Activated effector memory CD4-positive, alpha-beta T cell treated with Interleukin-2 at 50 U/mL for 16 hours (primary cell): ENCODE results near the gene EIF4ENIF1.
"Not testable (repeated sequence)": the region's sequence is repeated elsewhere in the genome, so short reads cannot be mapped to it uniquely, and the experiment has no call there.

ENCODE experiments used
- DNase-seq: peaks from one replicate; pipeline ENCODE4 v3.0.0-alpha.2; 2020

EIF4ENIF1 gene

DNA sequence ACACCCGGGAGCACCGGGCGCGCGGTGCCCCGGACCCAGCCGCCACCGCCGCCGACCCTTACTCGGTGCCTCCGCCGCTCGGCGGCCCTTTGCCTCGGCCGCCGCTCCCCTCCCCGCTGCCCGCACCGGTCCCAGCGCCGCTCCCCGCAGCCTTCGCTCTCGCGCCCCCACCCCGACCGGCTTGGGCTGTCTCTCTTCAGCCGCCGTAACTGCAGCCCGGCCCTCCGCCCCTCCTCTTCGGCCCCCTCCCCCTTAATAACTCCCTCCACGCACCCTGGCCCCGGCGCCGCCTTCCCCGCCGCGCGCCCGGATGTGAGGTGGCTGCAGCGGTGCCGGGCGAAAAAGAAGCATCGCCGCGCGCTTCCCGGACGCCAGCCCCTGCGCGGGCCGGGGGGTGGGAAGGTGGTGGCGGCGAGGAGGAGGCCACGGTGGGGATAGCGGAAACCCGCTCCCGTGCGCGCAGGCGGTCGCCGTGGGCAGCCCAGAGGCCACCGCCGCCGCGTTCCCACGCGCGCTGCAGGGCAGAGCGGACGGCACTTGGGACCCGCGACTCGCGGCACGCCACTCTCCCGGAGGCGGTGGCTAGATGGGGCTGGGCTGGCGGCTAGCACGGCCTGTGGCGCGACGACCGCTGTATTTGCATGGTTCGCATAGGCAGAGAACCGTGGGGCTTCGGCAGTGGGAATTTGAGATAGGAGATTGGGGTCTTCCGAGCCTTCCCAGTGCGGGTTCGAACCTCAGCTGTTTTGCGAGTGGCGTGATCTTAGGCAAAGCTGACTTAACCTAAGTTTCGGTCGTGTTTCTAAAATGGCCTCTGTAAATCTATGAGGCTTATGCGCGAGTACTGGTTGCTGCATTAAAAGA lies at the start of gene EIF4ENIF1:
EIF4ENIF1 (minus strand) TSS at position 211 of the 864 bp plus-strand sequence. CDS start 1,124 bp downstream, outside the sequence.
- peak; percentile 83 for DNase-seq

- no peak for DNase-seq
Measured at GRCh38 chr22:31538815-31539214, 49.2 kb upstream of the EIF4ENIF1 start.

- DNase-seq, result no peak
Measured at GRCh38 chr22:31537019-31537535, 47.4 kb upstream of the EIF4ENIF1 start.

DNA sequence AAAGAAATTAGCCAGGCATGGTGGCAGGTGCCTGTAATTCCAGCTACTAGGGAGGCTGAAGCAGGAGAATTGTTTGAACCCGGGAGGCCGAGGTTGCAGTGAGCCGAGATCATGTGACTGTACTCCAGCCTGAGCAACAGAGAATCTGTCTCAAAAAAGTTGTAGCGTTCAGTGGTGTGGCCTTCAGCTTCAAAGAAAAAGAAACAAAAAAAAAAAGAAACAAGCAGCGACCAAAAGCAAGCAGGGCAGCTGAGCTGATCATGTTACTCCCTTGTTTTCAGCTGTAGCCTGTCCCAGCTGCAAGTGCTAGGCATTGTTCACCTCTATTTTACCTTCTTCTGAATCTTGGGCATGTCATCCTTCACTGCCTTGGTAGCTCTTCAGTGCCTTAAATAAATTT lies 43.7 kb upstream of the EIF4ENIF1 start:
- DNase-seq, result no peak

DNA sequence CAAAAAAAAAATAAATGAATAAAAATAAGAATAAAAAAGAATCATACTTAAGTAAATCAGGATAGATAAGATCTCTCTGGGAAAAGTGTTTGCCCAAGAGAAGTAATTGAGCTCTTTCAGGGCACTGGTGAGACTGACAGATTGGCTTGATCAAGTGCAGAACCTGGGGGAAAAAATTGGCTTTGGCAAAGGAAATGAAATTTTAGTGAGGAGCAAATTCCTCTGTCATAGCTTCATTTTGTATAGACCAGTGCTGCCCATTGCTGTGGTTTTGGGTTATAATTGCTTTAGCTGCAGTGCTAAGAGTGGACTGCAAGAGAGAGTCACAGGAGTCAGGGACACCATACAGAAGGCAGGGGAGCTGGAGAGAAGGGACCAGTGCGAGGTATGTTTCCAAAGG lies 42.4 kb upstream of the EIF4ENIF1 start:
- no peak for DNase-seq

DNA sequence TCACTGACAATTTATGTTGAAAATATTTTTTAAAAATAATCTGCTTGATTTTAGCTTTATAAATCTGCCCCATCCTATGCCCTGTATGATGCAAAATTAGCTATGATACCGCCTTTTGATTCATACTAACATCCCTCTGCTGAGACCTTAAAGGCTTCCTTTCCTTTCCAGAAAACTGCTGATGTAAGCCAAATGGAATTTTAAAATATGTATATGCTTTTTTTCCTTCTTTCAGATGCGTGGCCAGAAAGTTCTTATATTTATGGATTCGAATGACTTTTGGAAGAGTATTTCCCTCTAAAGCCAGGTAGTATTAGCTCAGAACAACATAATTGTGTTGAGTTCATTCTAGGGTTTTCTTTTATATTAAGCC lies 41.2 kb upstream of the EIF4ENIF1 start:
- DNase-seq, result no peak

DNA sequence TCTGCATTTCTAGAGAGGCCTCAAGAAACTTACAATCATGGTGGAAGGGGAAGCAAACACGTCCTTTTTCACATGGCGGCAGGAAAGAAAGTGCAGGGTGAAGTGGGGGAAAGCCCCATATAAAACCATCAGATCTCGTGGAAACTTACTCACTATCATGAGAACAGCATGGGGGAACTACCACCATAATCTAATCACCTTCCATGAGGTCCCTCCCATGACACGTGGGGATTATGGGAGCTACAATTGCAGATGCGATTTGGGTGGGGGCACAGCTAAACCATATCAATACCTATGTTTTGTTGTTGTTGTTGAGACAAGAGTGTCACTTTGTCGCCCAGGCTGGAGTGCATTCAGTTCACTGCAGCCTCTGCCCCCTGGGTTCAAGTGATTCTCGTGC lies 36.6 kb upstream of the EIF4ENIF1 start:
- no peak for DNase-seq

GRCh38 chr22:31524132-31524531 lies 34.5 kb upstream of the EIF4ENIF1 start:
- DNase-seq, result not testable (repeated sequence)

DNA sequence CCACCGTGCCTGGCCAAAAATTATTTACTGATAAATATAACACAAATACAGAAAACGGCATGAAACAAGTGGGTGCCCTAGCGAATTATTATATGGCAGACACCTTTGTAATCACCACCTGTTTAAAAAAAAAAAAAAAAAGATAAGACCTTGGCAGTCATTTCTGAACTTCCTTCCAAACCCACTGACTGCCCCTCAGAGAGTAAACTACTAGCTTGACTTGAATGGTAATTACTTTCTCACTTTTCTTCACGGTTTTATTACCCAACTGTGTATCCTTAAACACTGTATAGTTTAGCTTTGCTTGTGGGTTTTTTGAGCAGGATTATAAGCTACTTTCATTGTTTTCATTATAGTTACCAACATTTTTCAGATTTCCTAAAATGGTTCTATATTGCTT lies 30.4 kb upstream of the EIF4ENIF1 start:
- DNase-seq, result no peak

DNA sequence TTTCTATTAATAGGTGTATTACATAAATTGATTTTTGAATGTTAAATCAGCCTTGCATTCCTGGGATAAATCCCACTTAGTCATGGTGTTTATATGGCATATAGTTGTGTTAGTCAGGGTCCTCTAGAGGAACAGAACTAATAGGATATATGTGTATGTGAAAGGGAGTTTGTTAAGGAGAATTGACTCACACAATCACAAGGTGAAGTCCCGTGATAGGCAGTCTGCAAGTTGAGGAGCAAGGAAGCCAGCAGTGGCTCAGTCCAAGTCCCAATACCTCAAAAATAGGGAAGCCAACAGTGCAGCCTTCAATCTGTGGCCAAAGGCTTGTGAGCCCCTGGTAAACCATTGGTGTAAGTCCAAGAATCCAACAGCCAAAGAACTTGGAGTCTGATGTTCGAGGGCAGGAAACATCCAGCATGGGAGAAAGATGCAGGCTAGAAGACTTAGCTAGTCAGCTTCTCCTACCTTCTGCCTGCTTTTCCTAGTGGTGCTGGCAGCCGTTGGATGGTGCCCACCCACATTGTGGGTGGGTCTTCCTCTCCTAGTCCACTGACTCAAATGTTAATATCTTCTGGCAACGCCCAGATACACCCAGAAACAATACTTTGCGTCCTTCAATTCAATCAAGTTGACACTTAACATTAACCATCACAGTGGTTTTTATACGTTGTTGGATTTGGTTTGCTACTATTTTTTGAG lies 19.6 kb upstream of the EIF4ENIF1 start:
- DNase-seq, result no peak

- DNase-seq, result no peak
Measured at GRCh38 chr22:31508536-31508935, 18.9 kb upstream of the EIF4ENIF1 start.

GRCh38 chr22:31507517-31507916 lies 17.9 kb upstream of the EIF4ENIF1 start:
- DNase-seq, result not testable (repeated sequence)

DNA sequence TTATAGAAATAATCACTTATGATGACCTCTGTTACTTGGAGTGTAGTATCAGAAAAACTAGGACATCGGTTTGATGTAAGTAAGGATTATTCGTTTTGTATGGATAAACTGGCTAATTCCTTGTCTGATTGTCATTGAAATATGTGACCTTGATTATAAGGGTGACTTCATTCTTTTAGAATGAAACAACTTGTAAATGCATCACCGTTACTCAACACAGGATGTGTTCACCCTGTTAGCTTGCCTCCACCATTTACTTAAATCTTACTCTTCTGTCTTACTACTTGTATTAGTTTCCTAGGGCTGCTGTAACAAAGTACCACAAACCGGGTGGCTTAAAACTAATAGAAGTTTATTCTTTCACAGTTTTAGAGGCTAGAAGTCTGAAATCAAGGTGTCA lies 14.6 kb upstream of the EIF4ENIF1 start:
- no peak for DNase-seq

GRCh38 chr22:31503211-31503964 lies 13.7 kb upstream of the EIF4ENIF1 start:
- DNase-seq, result no peak

DNA sequence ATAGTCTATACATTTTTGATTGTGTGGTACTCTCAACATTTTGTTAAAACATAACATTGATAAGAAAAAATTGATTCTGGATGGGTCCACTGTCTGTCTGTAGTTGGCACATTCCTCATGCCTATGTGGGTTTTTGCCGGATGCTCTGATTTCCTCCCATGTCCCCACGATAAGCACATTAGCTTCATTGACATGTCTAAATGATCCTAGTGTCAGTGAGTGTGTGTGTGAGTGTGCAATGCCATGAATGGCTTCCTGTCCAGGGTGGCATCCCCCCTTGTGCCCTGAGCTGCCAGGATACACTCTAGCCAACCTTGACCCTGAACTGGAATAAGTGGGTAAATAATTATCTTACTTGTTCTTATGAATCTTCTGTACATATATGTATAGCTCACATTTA lies 12.1 kb upstream of the EIF4ENIF1 start:
- DNase-seq, result no peak

DNA sequence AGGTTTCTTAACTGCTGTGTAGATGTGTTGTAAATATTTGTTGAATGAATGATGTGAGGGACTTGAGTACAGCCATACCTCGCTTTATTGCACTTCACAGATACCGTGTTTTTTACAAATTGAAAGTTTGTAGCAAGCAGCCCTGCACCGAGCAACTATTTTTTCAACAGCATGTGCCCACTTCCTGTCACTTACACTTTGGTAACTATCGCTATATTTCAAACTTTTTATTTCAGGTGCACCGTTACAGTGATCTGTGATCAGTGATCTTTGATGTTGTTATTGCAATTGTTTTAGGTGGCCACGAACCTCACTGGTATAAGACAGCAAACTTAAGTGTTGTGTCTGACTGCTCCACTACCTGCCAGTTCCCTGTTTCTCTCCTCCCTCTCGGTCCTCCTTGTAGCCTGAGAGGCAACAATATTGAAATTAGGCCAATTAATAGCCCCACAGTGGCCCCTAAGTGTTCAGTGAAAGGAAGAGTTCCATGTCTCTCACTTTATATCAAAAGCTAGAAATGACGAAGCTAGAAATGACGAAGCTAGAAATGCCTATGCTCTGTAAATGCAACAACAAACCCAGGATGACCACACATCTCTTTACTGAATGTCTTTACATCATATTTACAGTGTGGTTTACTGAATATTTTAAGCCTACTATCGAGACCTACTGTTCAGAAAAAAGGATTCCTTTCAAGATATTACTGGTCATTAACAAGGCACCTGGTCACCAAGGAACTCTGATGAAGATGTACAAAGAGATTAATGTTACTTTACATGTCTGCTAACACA lies 7.7 kb upstream of the EIF4ENIF1 start:
- no peak for DNase-seq

DNA sequence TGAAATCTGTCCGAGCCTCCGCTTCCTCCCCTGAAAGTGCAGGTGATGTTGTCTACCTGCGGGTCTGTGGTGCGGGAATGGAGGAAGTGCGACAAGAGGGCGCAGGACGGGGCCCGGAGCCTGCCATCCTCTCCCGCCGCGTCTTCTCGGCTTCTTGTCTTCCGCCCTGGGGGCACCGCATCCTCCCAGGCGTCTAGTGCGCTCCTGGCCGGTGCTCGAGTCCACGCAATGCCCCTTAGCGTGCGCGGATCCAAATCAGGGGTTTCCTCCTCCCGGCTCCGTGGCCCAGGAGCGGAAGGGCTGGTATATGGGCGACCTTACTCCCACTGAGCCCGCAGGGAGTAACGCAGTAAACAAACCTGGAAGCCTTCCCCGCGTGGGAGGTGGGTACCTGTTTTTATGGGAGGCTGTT lies 7.1 kb upstream of the EIF4ENIF1 start:
- DNase-seq, result peak; percentile 39

GRCh38 chr22:31496007-31496734 lies 6.5 kb upstream of the EIF4ENIF1 start, which contains the start of gene SFI1:
Gene SFI1, plus strand, starts transcription at chr22:31496536. Its CDS starts 11,749 bp downstream, at chr22:31508285.
- DNase-seq, result peak; percentile 95

GRCh38 chr22:31495343-31495742 lies 5.7 kb upstream of the EIF4ENIF1 start:
- DNase-seq, result no peak

- DNase-seq, result not testable (repeated sequence)
Measured at GRCh38 chr22:31493355-31493754, 3.7 kb upstream of the EIF4ENIF1 start.

DNA sequence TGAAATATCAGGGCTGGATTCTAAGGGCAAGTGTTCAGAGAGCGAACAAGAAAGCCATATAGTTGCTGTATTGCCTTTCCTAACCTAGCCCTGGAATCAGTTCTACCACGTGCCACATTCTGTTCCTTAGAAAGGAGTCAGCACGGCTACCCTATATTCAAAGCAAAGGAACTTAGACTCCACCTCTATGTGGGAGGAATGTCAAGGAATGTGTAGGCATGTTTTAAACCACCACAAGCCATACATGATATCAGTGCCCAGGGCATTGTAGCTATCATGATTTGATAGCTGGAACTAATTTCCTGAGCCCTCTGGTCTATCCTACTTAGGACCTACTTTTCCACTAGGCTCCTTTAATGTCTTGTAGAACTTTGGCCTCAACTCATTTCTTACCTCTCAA lies 2.5 kb upstream of the EIF4ENIF1 start:
- no peak for DNase-seq
